Mammary epithelial cell (primary cell): ENCODE data around the gene ADGRB3.

Experiments used
- CTCF ChIP-seq, 2 donors: IDR thresholded peaks in 1 of 2; conservative IDR thresholded peaks in 1 of 2; 2 replicates each; pipeline ENCODE4 v1.5.1; 2011 to 2012; ENCODE audit warnings: inconsistent platforms in 2 of 2, low read length in 2 of 2, mild to moderate bottlenecking in 2 of 2, control low read depth in 1 of 2, low read depth in 1 of 2; ENCODE audit not compliant: insufficient read depth in 1 of 2; ENCODE audit errors: extremely low read depth in 1 of 2
- EZH2 ChIP-seq: IDR thresholded peaks from 2 replicates; pipeline ENCODE4 v1.6.1; 2012; ENCODE audit warnings: low read length, inconsistent platforms, borderline replicate concordance

- TF ChIP-seq CTCF (conservative IDR thresholded peaks at IDR 0.05 in 1 of 2, IDR thresholded peaks at IDR 0.05 in 1 of 2; ENCODE audit: extremely low read depth in 1 of 2, insufficient read depth in 1 of 2, low read depth in 1 of 2, low read length in 2 of 2) (no peak), EZH2 (no peak)
Measured at GRCh38 chr6:69427882-69428281, 792.8 kb downstream of the ADGRB3 start.
